Fibroblast of pulmonary artery (primary cell): ENCODE measurements around the gene JAKMIP1.

Experiments
- DNase-seq: peaks from one replicate; pipeline ENCODE4 v3.0.0-alpha.2; 2010; ENCODE audit warnings: low read depth
- H3K4me3 ChIP-seq: replicated peaks from 2 replicates; pipeline ENCODE4 v1.5.1; 2011; ENCODE audit warnings: low read depth, mild to moderate bottlenecking, control low read depth, low read length, moderate library complexity
- TF ChIP-seq, protein P1 (sequence below): IDR thresholded peaks from 2 replicates; pipeline ENCODE4 v1.5.1; 2011; ENCODE audit warnings: mild to moderate bottlenecking, control low read depth, low read length, inconsistent platforms; ENCODE audit errors: missing control alignments

JAKMIP1 gene

GRCh38 chr4:6137747-6138135 lies 62.6 kb downstream of the JAKMIP1 start:
- TF ChIP-seq, protein P1, sequence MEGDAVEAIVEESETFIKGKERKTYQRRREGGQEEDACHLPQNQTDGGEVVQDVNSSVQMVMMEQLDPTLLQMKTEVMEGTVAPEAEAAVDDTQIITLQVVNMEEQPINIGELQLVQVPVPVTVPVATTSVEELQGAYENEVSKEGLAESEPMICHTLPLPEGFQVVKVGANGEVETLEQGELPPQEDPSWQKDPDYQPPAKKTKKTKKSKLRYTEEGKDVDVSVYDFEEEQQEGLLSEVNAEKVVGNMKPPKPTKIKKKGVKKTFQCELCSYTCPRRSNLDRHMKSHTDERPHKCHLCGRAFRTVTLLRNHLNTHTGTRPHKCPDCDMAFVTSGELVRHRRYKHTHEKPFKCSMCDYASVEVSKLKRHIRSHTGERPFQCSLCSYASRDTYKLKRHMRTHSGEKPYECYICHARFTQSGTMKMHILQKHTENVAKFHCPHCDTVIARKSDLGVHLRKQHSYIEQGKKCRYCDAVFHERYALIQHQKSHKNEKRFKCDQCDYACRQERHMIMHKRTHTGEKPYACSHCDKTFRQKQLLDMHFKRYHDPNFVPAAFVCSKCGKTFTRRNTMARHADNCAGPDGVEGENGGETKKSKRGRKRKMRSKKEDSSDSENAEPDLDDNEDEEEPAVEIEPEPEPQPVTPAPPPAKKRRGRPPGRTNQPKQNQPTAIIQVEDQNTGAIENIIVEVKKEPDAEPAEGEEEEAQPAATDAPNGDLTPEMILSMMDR: no peak
- DNase-seq: no peak
- no peak overlapping the region for H3K4me3 ChIP-seq

GRCh38 chr4:6137027-6137746 lies 63.2 kb downstream of the JAKMIP1 start:
- no peak overlapping the region for H3K4me3 ChIP-seq
- TF ChIP-seq, protein P1: no peak
- DNase-seq: no peak

DNA sequence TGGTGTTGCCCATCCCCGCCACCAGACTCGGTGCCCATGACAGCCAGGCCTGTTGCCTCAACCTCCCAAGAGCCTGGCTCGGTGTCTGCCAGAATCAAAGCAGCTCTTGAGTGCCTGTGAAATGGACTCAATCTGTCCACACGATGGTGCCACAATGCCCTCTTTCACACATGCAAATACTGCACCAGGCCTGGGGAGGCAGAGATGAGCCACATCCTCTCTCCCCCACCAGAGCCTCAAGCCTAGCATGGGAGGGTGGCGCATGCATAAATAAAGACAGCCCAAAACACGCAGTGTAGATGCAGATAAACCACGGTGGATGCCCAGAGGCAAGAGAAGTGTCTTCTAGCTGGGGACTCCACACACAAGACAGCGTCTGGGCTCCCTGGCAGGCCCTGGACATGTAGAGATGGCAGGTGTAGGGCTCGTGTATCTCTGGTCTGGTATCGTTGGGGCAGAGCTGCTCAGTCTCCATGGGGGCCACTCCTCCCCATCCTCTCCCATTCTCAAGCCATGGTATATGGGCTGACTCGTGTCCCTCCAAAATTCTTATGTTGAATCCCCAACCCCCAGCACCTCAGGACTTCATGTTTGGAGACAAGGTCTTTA lies 65.6 kb downstream of the JAKMIP1 start:
- no peak overlapping the region for H3K4me3 ChIP-seq
- DNase-seq: no peak
- TF ChIP-seq, protein P1: no peak

DNA sequence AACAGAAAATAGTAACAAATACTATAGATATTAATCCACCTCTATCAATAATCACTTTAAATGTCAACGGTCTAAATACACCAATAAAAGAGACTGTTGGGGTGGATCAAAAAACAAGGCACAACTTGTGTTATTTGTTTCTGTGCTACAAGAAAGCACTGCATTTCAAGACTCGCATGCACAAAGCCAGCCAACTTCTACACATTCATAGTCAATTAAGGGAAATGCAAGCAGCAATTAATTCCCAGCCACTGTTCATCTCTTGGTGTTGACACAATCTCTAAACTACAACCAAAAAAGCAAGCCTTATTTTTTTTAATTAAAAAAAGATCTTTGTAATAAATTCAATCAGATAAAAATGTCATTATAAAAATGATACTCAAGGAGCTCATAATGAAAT lies 67.6 kb downstream of the JAKMIP1 start:
- DNase-seq: no peak
- H3K4me3 ChIP-seq: no peak overlapping the region
- TF ChIP-seq, protein P1: no peak

- no peak overlapping the region for H3K4me3 ChIP-seq
- TF ChIP-seq, protein P1: no peak
Observed at GRCh38 chr4:6128221-6128850, 72.0 kb downstream of the JAKMIP1 start.

GRCh38 chr4:6126971-6127745 lies 73.2 kb downstream of the JAKMIP1 start:
- no peak for DNase-seq
- TF ChIP-seq, protein P1: no peak
- no peak overlapping the region for H3K4me3 ChIP-seq

More at GRCh38 chr4:6128221-6128850, 72.0 kb downstream of the JAKMIP1 start:
- no peak for DNase-seq
